HG02870 (cell line): ENCODE measurements around the gene HP1BP3.

ENCODE experiments used
- ATAC-seq: cut with Tn5 transposase; IDR thresholded peaks from one replicate; pipeline ENCODE4 v1.9.1; 2021; ENCODE audit warnings: mild to moderate bottlenecking, moderate library complexity; ENCODE audit not compliant: unreplicated experiment

The HP1BP3 gene

DNA sequence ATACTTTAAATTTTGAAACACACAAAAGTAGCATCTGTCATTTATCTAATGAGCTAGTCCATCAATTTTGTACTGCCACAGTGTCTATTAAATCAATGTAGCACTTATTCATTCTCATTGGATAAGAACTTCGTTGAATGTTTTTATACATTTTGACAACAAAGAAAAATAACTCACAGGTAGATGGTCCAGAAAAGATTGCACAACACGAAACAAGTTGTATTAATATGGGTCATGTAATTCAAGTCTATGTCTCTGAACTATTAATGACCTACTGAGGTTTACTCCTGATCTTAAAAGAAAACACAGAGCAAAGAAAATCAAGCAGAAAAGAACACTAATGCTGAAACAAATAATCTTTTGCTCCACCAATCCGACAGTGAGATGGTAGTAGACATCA, 15.3 kb downstream of the HP1BP3 start:
- no peak for ATAC-seq

DNA sequence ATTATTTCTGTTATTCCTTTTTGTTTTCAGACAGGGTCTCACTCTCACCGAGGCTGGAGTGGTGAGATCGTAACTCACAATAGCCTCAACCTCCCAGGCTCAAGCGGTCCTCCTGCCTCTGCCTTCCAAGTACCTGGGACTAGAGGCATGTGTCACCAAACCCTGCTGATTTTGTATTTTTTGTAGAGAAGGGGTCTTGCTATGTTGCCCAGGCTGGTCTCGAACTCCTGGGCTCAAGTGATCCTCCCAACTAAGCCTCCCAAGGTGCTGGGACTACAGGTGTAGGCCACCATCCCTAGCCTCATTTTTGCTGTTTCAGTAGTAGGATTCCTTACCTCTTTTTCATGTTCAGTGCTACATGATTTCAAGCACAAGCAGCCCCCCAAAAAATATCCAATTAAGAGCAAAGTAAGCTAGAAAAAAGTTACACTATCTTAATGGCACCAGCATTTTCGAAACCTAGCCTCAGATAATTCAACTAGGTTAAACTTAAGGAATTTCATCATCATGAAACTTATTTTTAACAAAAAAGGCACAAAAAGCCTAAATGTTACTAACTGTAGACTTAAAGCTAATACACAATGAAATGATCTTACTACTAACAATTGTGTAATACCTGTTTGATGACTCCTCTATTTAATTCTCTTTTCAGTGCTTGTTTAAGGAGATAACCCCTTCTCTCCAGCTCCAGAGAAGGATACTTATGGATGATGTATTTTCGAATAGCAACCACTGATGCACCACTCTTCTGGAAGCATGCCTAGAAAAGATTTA, 16.6 kb downstream of the HP1BP3 start:
- no peak for ATAC-seq

DNA sequence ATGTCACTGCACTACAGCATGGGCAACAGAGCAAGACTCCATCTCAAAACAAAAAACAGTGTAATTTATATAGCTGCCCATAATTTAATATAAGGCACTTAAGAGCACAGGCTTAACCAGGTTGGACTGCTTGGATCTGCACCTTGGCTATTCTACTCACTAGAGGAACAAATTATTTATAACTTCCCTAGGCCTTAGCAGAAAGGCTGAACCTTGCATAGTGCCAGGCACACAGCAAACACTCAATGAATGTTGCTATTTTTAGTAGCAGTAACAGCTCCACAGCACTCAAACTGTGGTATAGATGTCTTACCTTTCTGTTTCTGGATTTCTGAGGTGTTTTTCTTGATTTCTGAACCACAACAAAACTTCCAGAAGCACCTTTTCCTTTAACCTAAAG, 19.8 kb downstream of the HP1BP3 start:
- ATAC-seq, result no peak

DNA sequence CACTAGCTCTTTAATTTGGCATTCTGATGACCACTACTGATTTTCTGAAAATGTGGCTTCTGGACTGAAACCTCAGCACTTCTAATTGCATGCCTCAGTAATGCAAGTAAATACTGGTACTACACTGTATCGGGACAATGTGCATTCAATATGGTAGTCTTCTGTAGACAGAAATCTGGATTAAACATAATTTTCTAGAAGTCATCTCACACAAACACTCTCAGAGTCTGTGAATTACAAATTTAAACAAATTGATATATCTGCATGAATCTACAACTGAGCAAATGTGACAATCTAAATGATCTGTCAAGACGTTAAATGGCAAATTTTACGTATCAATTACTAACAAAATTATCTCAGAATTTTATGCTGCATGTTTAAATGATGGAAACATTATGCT, 23.7 kb downstream of the HP1BP3 start:
- no peak for ATAC-seq

DNA sequence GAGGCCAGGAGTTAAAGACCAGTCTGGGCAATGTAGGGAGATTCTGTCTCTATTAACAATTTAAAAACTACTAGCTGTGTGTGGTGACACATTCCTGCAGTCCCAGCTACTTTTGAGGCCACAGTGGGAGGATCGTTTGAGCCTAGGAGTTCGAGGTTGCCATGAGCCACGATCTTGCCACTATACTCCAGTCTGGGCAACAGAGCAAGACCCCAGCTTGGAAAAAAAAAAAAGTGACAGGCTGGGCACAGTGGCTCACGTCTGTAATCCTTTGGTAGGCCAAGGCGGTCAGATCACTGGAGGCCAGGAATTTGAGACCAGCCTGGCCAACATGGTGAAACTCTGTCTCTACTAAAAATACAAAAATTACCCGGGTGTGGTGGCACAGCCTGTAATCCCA, 26.8 kb downstream of the HP1BP3 start:
- no peak for ATAC-seq

DNA sequence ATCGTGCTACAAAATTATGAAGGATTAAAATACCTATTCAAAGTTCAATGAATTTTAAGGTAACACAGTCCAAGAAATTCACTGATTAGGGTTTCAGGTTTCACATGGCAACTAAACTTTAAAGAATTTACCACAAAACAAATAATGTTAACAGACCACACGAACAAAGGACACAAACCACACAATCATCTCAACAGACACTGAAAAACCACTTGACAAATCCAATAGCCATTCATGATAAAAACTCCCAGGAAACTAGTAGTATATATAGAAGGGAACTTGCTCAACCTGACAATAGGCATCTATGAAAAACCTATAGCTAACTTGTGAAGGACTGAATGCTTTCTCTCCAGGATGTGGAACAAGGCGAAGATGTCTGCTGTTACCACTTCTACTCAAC, 33.5 kb downstream of the HP1BP3 start:
- no peak for ATAC-seq

DNA sequence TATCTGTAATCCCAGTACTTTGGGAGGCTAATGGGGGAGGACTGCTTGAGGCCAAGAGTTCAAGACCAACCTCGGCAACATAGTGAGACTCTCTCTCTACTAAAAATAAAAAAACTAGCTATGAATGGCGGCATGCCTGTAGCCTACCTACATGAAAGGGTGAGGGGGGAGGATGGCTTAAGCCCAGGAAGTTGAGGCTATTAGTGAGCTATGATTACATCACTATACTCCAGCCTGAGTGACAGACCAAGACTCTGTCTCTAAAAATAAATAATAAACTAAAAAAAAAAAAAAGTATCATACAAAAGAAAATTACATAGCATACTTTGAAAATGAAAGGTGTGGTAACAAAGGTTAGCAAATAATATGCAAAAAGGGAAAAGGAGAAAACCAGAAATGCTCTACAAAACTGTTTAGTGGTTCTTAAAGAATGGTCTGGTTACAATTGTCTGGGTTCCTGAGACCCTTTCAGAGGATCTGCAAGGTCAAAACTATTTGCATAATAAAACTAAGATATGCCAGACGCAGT, 35.6 kb downstream of the HP1BP3 start:
- ATAC-seq, result no peak

DNA sequence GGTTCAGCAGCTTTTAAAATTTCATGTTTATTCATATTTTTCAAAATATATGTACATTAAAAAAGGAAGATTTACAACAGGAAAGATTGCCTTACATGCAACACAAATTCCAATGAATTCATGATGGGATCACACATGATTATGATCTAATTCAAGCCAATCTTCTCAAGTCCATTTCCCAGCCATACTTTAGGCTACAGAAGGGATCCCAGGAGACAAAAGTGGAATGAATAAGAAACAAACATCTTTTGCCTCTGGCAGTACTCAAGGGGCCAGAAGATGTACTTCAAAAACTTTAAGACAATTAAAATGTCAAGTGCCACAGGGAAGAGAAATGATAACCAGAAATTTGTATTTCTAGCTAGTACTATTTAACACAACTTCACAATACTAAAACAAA, 44.4 kb downstream of the HP1BP3 start:
- ATAC-seq, result no peak

DNA sequence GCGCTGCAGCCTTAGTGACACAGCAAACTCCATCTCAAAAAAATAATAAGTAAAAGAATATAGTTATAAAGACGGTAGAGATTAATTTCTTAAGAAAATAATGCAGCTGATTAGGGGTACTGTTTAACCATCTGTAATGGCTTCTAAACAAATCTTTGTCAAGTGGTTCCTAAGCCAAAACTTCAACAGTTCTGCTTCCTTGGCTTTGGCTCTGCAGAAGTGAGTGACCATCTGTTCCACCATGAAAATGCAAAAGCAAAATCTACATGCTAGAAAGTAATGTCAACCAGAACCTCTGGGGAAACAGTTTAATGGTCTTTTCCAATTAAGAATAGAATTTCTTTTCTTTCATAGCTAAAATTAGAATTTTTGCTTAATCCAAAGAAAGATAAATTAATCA, 46.3 kb downstream of the HP1BP3 start:
- ATAC-seq, result no peak

DNA sequence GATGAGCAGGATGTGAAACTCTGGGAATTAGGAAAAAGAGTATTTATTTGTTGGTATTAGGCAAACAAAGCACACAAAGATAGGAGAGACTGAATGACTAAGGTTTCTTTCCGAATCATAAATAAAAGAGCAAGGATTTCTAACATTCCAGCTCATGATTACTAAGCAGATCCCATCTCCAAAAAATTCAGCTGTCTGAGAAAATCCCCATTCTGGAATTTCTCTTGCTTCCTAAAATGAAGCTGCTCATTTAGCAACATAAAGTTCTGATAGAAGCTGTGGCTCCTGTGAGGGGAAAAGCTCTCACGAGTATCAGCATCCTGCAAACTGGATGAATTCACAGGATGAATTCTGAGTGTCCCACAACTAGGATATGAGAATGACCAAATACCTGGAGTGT, 47.9 kb downstream of the HP1BP3 start:
- no peak for ATAC-seq

DNA sequence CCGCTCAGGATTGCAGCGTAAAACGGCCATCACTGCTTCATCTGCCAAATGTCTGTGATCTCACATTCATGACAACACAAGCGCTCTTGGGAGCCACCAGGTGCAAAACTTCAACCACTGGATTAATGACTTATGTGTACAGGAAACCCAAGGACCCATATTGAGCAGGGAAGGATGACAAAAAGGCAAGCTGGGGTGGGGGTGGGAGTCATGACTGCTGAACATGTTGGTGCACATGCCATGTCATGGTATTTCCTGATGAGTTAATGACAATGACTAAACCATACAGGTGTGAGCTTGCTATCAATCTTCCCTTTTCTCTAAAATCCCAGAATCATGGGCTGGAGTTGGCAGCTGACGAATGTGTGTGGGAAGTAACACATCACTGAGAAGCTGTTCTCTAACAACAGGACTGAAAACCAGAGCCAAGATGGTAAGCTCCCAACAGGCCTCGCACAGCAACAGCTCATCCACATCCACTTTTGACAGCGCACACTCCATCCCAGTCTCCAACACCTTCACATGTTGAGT, 51.5 kb downstream of the HP1BP3 start:
- ATAC-seq, result no peak

DNA sequence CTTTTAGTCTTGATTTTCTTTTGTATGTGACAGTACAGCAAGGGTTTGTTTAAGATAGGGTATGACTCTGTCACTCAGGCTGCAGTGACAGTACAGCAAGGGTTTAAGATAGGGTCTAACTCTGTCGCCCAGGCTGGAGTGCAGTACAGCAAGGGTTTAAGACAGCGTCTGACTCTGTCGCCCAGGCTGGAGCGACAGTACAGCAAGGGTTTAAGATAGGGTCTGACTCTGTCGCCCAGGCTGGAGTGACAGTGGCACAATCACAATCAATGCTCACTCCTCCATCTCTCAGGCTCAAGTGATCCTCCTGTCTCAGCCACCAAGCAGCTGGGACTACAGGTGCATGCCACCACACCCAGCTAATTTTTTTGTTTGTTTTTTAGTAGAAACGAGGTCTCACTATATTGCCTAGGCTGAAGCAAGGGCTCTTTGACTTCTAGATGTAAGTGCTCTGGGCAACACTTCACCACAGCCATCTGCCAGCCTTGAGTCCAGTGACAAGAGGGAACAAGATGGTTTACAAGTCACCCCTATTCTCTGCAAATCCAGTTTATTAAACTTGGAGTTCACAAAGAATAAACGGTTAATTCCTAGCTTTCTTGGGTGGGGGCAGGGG, 53.6 kb downstream of the HP1BP3 start:
- no peak for ATAC-seq

DNA sequence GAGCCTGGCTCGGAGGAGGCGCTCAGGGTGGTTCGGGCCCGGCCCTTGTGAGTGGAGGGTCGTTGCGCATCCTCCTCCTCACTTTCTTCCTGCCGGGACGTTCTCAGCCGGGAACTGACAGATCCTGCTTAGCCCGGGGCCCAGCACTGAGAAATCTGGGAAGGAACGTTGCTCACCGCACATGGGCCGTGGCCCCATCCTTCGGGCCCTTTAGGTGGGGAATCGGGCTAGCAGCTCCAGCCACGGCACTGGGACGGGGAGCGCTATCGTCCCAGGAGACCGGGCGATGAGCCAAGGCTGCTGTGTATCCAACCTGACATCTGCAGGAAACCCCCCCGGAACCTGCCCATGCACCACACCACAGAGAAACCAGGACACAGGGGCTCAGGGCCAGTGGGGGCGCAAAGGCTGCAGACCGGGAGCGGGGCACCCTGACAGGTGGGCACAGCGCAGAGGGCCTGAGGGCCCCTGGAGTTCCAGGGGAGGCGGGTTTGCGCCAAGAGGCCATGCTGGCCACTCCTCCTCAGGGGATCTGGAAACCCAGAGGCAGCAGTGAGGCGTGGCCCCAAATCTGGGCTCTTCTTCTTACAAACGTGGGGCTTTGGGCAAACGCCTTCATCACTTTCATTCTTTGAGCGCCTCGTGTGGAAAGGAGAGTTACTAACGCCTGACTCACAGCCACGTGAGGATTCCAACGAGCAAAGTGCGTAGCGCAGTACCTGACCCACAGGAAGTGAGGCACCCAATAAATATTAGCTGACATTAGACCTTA, 54.3 kb downstream of the HP1BP3 start, which contains the start of gene SH2D5:
Gene SH2D5 (minus strand): TSS at position 116 of the 772 bp plus-strand sequence. CDS start 4,659 bp downstream, outside the sequence.
- no peak for ATAC-seq

DNA sequence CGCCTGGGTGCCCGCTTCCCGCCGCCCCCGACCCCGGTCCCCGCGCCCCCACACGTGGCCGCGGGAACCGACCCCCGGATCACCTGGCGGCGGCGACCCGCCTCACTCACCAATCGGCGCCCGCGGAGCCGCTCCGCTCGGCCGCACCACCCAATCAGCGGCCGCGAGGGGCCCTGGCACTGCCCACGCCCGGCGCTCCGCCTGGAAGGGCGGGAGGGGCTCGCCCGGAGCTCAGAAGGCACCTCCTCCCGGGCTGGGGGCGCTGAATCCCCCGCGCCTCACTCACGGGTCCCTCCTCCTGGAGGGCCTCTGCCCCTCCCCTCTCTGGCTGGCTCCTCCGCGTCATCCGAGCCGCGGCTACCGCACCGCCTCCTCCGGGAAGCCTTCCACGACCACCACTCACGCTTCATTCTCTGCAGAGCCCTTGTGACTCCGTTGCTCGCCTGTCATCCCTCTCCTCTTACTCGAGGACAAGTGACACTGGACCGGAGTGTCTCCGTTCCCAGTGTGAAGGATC, 55.0 kb downstream of the HP1BP3 start:
- no peak for ATAC-seq

DNA sequence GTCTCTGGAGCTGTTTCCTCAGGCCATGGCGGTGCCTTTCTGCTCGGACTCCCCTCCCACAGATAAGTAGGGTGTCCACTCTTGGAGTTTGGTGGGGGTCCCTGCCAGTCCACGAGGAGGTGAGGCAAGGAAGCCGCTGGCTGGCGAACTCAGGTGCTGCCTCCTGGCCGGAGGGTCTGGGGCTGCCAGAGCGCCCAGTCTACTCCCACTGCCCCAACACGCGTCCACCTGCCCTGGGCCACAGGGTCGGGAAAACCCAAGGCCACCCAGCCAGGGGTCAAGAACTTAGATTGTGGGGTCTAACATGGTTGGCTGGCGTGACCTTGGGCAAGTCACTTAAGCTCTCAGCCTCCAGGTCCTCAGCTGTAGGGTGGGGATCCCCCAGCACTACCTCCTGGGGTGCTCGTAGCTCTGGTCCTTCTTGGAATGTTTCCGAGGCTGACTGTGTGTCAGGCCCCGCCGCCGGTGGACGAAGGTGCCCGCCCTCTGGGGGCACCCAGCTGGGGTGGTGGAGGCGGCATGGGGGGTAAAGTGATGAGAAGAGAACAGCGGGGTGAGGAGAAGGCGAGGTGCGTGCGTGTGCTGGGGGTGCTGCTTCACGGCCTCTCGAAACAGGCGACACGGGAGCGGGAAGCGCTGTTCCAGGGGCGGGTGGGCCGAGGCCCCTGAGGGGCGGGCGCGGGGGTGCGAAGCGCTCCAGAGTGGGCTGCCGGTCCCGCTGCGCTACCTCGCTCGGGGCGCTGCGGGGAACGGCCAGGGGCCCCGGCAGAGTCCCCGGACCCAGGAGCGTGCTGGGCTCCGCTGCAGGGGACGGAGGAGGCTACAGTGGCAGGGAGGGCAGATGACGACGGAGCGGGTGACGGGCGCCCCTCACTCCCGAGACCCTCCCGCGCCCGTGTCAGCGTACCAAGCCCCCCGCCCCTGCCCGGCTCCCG, 55.8 kb downstream of the HP1BP3 start:
- ATAC-seq, result no peak

DNA sequence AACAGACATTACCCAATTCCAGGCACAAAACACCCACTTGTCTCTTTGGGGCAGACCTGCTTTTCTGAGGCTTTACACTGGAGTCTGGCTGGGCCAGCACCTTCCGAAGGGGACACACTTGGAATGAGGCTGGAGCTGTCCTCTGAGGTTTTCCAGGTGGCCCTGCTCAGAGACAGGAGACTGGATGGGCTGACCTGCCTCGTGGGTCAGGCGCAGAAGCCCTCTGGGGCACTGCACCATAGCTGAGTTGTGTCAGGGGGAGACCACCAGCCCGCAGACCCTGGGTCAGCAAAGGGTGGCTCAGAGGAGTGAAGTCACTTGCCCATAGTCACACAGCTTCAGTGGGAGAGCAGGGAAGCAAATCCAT, 56.4 kb downstream of the HP1BP3 start:
- ATAC-seq, result no peak

DNA sequence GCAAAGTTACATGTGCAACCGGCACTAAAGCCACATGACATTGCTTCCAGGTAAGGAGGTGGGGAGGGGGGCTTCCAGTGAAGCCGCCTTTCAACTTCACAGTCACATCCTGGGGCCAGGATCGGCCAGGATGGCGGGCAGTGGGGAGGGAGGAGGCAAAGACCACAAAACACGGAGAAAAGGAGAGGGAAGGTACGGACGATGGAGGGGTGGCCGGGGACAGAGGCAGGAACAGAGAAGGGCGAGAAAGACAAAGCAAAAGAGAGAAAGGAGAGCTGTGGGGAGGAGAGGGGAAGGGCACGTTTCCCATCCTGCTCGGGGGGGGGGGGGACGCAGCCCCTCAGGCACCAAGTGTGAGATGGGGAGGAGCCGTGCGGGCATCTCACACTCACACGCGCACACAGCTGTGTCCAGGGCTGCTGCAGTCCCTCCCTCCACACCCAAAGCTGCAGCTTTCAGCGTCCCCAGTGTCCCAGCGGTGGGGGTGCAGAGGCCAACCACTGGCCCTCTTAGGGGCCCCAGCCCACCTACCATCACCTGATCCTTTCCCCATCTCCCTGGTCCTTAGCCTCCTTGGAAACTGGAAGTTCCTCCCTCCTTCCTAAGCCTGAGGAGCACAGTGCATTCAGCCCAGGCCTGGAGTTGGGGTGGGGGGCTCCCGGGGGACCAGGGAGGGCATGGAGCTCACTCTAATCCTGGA, 57.0 kb downstream of the HP1BP3 start:
- no peak for ATAC-seq

DNA sequence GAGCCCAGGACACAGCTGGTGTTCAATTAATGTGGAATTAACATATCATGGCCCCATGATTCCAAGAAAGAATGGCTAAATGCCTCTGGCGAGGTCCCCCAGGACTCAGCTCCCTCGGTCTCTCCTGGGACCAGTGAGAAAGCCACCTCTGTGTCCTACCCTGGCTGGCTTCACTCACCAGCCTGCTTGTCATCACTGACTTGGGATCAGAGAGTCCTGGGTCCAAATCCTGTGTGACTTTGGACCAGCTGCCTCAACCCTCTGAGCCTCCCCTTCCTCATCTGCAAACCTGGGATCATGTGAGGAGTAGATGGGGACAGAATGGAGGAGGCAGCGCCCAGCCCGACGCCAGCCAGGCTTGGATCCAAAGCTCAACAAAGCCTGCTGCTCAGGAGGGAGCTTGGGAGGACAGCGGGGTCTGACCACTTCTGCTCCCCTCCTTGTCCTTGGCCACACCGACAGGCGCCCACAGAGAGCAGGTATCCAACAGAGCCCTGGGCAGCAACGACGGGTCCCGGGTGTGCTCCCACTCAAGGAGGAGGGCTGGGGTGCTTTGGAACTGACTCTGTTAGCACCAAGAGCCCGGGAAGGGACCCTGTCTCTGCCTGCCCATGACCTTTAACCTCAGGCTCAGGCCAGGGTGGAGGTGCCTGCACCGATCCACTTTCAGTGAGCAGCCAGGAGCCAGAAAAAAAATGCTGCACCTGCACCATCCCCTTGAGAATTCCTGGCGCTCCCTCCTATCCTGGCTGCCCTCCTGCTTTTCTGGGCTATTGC, 57.8 kb downstream of the HP1BP3 start:
- no peak for ATAC-seq
